Stimulated activated CD8-positive, alpha-beta memory T cell treated with anti-CD3 and anti-CD28 coated beads, Interleukin-12 subunit alpha, Interleukin-12 subunit beta, amount 100 ng/mL, for 24 hours (primary cell): ENCODE measurements around the gene ZER1.
"Not testable (repeated sequence)": the region's sequence is repeated elsewhere in the genome, so short reads cannot be mapped to it uniquely, and the experiment has no call there.

Source experiments
- DNase-seq: peaks from one replicate; pipeline ENCODE4 v3.0.0-alpha.2; 2020; ENCODE audit errors: extremely low read depth

Gene ZER1

GRCh38 chr9:128787659-128788058 is 15.9 kb upstream of the ZER1 start:
- no peak for DNase-seq

- DNase-seq = peak; percentile 79
Measured at GRCh38 chr9:128786681-128787601, 15.2 kb upstream of the ZER1 start, which contains the start of gene TBC1D13. Gene TBC1D13 (plus strand): TSS chr9:128787253. CDS start chr9:128787354, 101 bp downstream.

GRCh38 chr9:128785427-128785826 is 13.7 kb upstream of the ZER1 start:
- no peak for DNase-seq

- no peak for DNase-seq
Measured at GRCh38 chr9:128782669-128783068, 10.9 kb upstream of the ZER1 start.

- no peak for DNase-seq
Measured at GRCh38 chr9:128781187-128782070, 9.7 kb upstream of the ZER1 start.

GRCh38 chr9:128780093-128780492 is 8.4 kb upstream of the ZER1 start:
- not testable (repeated sequence) for DNase-seq

GRCh38 chr9:128774804-128775203 is 3.1 kb upstream of the ZER1 start:
- DNase-seq = no peak

- DNase-seq = no peak
Measured at GRCh38 chr9:128773049-128773448, 1.3 kb upstream of the ZER1 start.

GRCh38 chr9:128771094-128771721 is 519 bp downstream of the ZER1 start:
- no peak for DNase-seq

GRCh38 chr9:128770286-128771030 is 1.3 kb downstream of the ZER1 start:
- no peak for DNase-seq

GRCh38 chr9:128768606-128769005 is 3.1 kb downstream of the ZER1 start:
- no peak for DNase-seq

GRCh38 chr9:128765499-128765898 is 6.2 kb downstream of the ZER1 start:
- no peak for DNase-seq

GRCh38 chr9:128764361-128764760 is 7.4 kb downstream of the ZER1 start:
- no peak for DNase-seq

- no peak for DNase-seq
Measured at GRCh38 chr9:128762671-128763449, 8.9 kb downstream of the ZER1 start.

- DNase-seq = no peak
Measured at GRCh38 chr9:128757602-128758001, 14.1 kb downstream of the ZER1 start.

- no peak for DNase-seq
Measured at GRCh38 chr9:128753627-128754026, 18.1 kb downstream of the ZER1 start.

- DNase-seq = no peak
Measured at GRCh38 chr9:128750926-128751595, 20.7 kb downstream of the ZER1 start.

GRCh38 chr9:128747241-128747640 is 24.5 kb downstream of the ZER1 start:
- DNase-seq = no peak

- DNase-seq = no peak
Measured at GRCh38 chr9:128743421-128743820, 28.3 kb downstream of the ZER1 start.

GRCh38 chr9:128742401-128742800 is 29.3 kb downstream of the ZER1 start:
- no peak for DNase-seq
